HG03520 (cell line): ENCODE measurements around the gene FCHSD2.

Experiments used
- ATAC-seq: cut with Tn5 transposase; IDR thresholded peaks from one replicate; pipeline ENCODE4 v1.9.1; 2021; ENCODE audit warnings: mild to moderate bottlenecking, moderate library complexity; ENCODE audit not compliant: unreplicated experiment

The FCHSD2 gene

GRCh38 chr11:72826942-72827480 is 315.1 kb downstream of the FCHSD2 start:
- ATAC-seq: no peak

- no peak for ATAC-seq
Observed at GRCh38 chr11:72826191-72826941, 315.8 kb downstream of the FCHSD2 start.

- no peak for ATAC-seq
Observed at GRCh38 chr11:72825661-72826060, 316.5 kb downstream of the FCHSD2 start.

GRCh38 chr11:72824811-72825505 is 317.2 kb downstream of the FCHSD2 start:
- ATAC-seq: no peak

- ATAC-seq: no peak
Observed at GRCh38 chr11:72824020-72824419, 318.1 kb downstream of the FCHSD2 start.

- ATAC-seq: no peak
Observed at GRCh38 chr11:72823105-72823804, 318.9 kb downstream of the FCHSD2 start.

- no peak for ATAC-seq
Observed at GRCh38 chr11:72821920-72822799, 320.0 kb downstream of the FCHSD2 start.

- ATAC-seq: no peak
Observed at GRCh38 chr11:72821221-72821919, 320.7 kb downstream of the FCHSD2 start.

- no peak for ATAC-seq
Observed at GRCh38 chr11:72820439-72821139, 321.5 kb downstream of the FCHSD2 start.

GRCh38 chr11:72818971-72819370 is 323.1 kb downstream of the FCHSD2 start:
- no peak for ATAC-seq

- ATAC-seq: no peak
Observed at GRCh38 chr11:72817966-72818365, 324.2 kb downstream of the FCHSD2 start.

- no peak for ATAC-seq
Observed at GRCh38 chr11:72816404-72816990, 325.6 kb downstream of the FCHSD2 start.

- ATAC-seq: no peak
Observed at GRCh38 chr11:72815110-72815618, 327.0 kb downstream of the FCHSD2 start.

GRCh38 chr11:72814286-72815109 is 327.6 kb downstream of the FCHSD2 start, which contains the start of gene ATG16L2:
Gene ATG16L2 (plus strand): TSS chr11:72814411. CDS start chr11:72814446, 35 bp downstream.
- ATAC-seq: peak; percentile 54

- ATAC-seq: peak; percentile 37
Observed at GRCh38 chr11:72813740-72814285, 328.3 kb downstream of the FCHSD2 start.

GRCh38 chr11:72812967-72813739 is 329.0 kb downstream of the FCHSD2 start:
- no peak for ATAC-seq

- ATAC-seq: no peak
Observed at GRCh38 chr11:72812604-72812966, 329.5 kb downstream of the FCHSD2 start.
